Mesodermal cell (in vitro differentiated cells): ENCODE data around the gene SEMA4G.

ENCODE experiments used
- H3K27ac ChIP-seq: 2 replicates; pipeline ENCODE4 v1.7.0; 2013; ENCODE audit warnings: mild to moderate bottlenecking, low read depth, low read length, moderate library complexity; ENCODE audit not compliant: severe bottlenecking
- H3K36me3 ChIP-seq: 2 replicates; pipeline ENCODE4 v1.7.1; 2013; ENCODE audit warnings: mild to moderate bottlenecking, low read length, moderate library complexity; ENCODE audit not compliant: control insufficient read depth, insufficient read depth
- H3K4me1 ChIP-seq: one replicate; pipeline ENCODE4 v1.7.1; 2013; ENCODE audit warnings: mild to moderate bottlenecking, low read length; ENCODE audit not compliant: insufficient read depth, control insufficient read depth, poor library complexity, severe bottlenecking
- H3K4me3 ChIP-seq: 2 replicates; pipeline ENCODE4 v1.7.0; 2013; ENCODE audit warnings: low read length, control low read depth, mild to moderate bottlenecking; ENCODE audit not compliant: insufficient read depth, poor library complexity, severe bottlenecking; ENCODE audit errors: extremely low read depth
- H3K9me3 ChIP-seq: 2 replicates; pipeline ENCODE4 v1.7.1; 2013; ENCODE audit warnings: mild to moderate bottlenecking, low read length, moderate library complexity; ENCODE audit not compliant: control insufficient read depth
- WGBS, 2 experiments: methylation state at CpG; one replicate each; pipeline ENCODE4 v1.1.5; 2013; ENCODE audit warnings: missing lambda C conversion rate in 2 of 2; ENCODE audit not compliant: insufficient coverage in 2 of 2; 5-methylcytosine and 5-hydroxymethylcytosine counted together

The SEMA4G gene

GRCh38 chr10:101011517-101012423, 42.5 kb downstream of the SEMA4G start:
- H3K36me3 ChIP-seq = peaks cover 8% of the 10 kb centered on the region
- peaks cover 37% of the 10 kb centered on the region for H3K4me1 ChIP-seq
- H3K27ac ChIP-seq = no peak overlapping the region
- WGBS, 2 experiments = 69 to 83% methylated on average over 6 to 19 of the region's 22 CpGs
- H3K9me3 ChIP-seq = no peaks in the 10 kb centered on the region
- H3K4me3 ChIP-seq = no peak overlapping the region

- H3K9me3 ChIP-seq = no peaks in the 10 kb centered on the region
- peak overlapping the region; percentile 29 for H3K27ac ChIP-seq
- 32 to 61% methylated on average over 4 to 6 of the region's 14 CpGs for WGBS, 2 experiments
- no peak overlapping the region for H3K4me3 ChIP-seq
- H3K36me3 ChIP-seq = no peaks in the 10 kb centered on the region
- H3K4me1 ChIP-seq = peaks cover 31% of the 10 kb centered on the region
Observed at GRCh38 chr10:101012525-101013364, 43.4 kb downstream of the SEMA4G start.

GRCh38 chr10:101013365-101013825, 44.1 kb downstream of the SEMA4G start:
- Histone ChIP-seq H3K27ac (peak overlapping the region; percentile 29), H3K4me1 (peaks cover 29% of the 10 kb centered on the region), H3K9me3 (no peaks in the 10 kb centered on the region), H3K4me3 (no peak overlapping the region), H3K36me3 (no peaks in the 10 kb centered on the region)
- 69 to 71% methylated on average over 9 of the region's 9 CpGs for WGBS, 2 experiments

- Histone ChIP-seq H3K36me3 (no peaks in the 10 kb centered on the region), H3K9me3 (no peaks in the 10 kb centered on the region), H3K4me3 (no peak overlapping the region), H3K4me1 (peaks cover 30% of the 10 kb centered on the region), H3K27ac (no peak overlapping the region)
- WGBS, 2 experiments = 3 to 13% methylated on average over 4 to 7 of the region's 11 CpGs
Observed at GRCh38 chr10:101014230-101014884, 45.1 kb downstream of the SEMA4G start.

- H3K27ac ChIP-seq = no peak overlapping the region
- 47 to 78% methylated on average over 3 to 4 of the region's 7 CpGs for WGBS, 2 experiments
Observed at GRCh38 chr10:101014966-101015581, 45.8 kb downstream of the SEMA4G start.

GRCh38 chr10:101015582-101015973, 46.3 kb downstream of the SEMA4G start:
- Histone ChIP-seq H3K27ac (no peak overlapping the region), H3K4me3 (no peak overlapping the region), H3K4me1 (peaks cover 30% of the 10 kb centered on the region), H3K9me3 (no peaks in the 10 kb centered on the region), H3K36me3 (no peaks in the 10 kb centered on the region)
- WGBS, 2 experiments = 85 to 86% methylated on average over 5 to 6 of the region's 8 CpGs

More at GRCh38 chr10:101014966-101015581, 45.8 kb downstream of the SEMA4G start:
- H3K4me1 ChIP-seq = peaks cover 30% of the 10 kb centered on the region
- no peaks in the 10 kb centered on the region for H3K9me3 ChIP-seq
- H3K36me3 ChIP-seq = no peaks in the 10 kb centered on the region
- no peak overlapping the region for H3K4me3 ChIP-seq

GRCh38 chr10:101016814-101017213, 47.5 kb downstream of the SEMA4G start:
- no peaks in the 10 kb centered on the region for H3K36me3 ChIP-seq
- H3K4me3 ChIP-seq = no peak overlapping the region
- H3K27ac ChIP-seq = no peak overlapping the region
- 48 to 67% methylated on average over 3 of the region's 5 CpGs for WGBS, 2 experiments
- no peaks in the 10 kb centered on the region for H3K9me3 ChIP-seq
- peaks cover 25% of the 10 kb centered on the region for H3K4me1 ChIP-seq

GRCh38 chr10:101018118-101018599, 48.9 kb downstream of the SEMA4G start:
- no peaks in the 10 kb centered on the region for H3K36me3 ChIP-seq
- H3K4me3 ChIP-seq = no peak overlapping the region
- no peaks in the 10 kb centered on the region for H3K9me3 ChIP-seq
- H3K27ac ChIP-seq = no peak overlapping the region
- peaks cover 22% of the 10 kb centered on the region for H3K4me1 ChIP-seq
- 24 to 30% methylated on average over 7 to 14 of the region's 20 CpGs for WGBS, 2 experiments

GRCh38 chr10:101018600-101019439, 49.5 kb downstream of the SEMA4G start:
- WGBS, 2 experiments = 9 to 17% methylated on average over 31 to 43 of the region's 45 CpGs
- Histone ChIP-seq H3K36me3 (no peaks in the 10 kb centered on the region), H3K4me3 (no peak overlapping the region), H3K9me3 (no peaks in the 10 kb centered on the region), H3K4me1 (peaks cover 18% of the 10 kb centered on the region), H3K27ac (no peak overlapping the region)
